Femur (tissue), 1 donor: ENCODE data around the gene ZFP3.
"Not testable (repeated sequence)": the region's sequence is repeated elsewhere in the genome, so short reads cannot be mapped to it uniquely, and the experiment has no call there.

Experiments
- DNase-seq: peaks from one replicate; pipeline ENCODE4 v3.0.0-alpha.2; 2017

ZFP3 gene

DNA sequence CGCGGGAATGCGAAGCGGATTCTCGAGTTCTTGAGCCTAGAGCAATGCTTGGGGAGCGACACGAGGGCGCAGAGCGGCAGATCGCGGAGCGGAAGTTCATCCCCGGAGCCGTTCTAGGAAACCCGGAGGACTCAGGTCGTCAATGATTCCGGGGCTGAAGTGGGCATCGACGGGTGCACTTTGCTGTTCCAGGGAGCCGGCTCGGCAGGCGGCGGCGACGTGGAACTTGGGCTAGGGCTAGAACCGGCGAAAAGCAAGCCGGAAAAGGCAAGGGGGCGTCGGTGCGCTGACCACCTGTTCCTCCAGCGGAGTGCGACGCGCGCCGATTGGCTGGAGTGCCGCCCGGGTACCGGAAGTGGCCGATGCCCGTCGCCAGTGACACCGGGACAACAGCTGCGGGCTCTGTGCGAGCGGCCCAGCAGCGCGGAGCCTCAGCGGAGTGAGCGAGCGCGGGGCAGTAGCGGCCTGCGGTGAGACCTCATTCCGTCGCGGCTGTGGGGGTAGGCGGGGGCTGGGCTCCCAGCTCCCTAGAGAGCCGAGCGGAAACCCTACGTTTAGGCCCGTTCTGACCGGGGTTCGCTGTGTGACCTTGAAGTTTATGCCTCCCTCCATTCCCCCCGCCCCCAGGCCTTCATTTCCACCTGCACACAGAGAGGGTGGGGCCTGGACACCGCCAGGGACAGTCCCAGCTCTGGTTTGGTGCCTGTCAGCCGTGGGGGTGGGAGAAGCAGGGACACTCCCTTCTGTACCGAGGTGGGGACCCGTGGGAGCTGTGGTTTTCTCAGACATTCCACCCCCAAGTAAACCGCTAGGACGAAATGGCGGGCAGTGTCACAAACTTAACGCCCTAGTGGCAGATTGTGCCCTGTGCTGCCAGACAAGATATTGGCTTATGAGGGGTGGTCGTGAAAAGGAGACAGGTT, at the start of gene ZFP3:
Gene ZFP3, plus strand, starts transcription at position 362 of the 923 bp plus-strand sequence. CDS start 13,038 bp downstream, outside the sequence.
- DNase-seq, result peak; percentile 92

DNA sequence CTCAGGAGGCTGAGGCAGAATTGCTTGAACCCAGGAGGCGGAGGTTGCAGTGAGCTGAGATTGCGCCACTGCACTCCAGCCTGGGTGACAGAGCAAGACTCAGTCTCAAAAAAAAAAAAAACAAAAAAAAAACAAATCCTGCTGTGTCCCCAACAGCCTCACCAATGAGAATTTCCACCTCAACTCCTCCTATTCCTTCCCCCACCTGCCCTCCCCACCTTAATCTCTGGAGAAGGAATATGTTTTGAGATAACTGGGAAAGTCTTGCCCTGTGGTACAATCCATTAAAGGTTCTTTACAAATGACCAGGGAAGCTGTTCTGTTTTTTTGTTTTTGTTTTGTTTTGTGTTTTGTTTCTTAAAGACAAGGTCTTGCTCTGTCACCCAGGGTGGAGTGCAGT, 48.1 kb upstream of the ZFP3 start:
- DNase-seq, result not testable (repeated sequence)

DNA sequence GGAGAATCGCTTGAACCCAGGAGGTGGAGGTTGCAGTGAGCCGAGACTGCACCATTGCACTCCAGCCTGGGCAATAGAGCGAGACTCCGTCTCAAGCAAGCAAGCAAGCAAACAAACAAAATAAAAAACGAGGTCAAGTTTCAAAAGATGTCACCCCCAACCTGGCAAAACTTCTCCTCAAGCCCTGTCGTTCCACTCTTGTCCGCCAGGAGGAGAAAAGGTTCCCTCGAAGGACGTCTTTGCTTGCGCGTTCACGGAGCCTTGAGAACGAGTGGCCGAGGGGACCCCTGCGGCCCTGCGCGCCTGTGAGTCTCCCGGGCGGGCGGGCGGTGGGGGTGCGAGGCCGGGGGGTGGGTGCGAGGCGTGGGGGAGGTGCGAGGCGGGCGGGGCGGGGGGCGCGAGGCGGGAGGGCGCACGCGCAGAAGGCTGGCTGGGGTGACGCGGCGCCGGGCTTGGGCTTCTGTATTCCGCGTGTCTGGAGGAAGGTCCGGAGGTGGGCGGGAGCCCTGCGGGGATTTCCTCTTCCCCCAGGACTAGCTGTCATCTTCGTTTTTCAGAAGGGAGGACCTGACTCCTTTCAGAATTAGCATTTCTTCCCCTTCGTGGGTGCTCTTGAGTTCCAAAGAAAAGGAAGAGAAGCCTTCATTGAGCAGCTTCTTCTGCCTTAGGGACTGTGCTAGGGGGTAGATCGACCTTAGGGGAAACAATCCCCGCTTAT, 46.7 kb upstream of the ZFP3 start:
- peak; percentile 88 for DNase-seq

DNA sequence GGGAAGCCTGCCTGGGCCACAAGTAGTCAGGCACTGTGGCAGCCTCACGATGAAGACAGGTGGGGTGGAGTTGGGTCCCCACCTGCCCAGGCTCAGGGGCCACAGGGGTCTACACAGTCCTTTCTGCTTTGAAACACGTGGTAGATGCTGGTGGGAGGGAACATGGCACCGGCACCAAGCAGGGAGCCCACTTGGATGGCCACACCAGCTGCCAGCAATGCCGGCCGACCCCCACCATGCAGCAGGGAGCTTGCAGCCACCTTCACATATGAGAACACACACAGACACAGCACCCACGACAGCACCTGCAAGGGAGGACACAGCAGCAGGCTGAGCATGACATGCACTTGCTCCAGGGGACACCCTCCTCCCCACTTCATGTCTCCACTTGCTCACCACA, 45.4 kb upstream of the ZFP3 start:
- no peak for DNase-seq

DNA sequence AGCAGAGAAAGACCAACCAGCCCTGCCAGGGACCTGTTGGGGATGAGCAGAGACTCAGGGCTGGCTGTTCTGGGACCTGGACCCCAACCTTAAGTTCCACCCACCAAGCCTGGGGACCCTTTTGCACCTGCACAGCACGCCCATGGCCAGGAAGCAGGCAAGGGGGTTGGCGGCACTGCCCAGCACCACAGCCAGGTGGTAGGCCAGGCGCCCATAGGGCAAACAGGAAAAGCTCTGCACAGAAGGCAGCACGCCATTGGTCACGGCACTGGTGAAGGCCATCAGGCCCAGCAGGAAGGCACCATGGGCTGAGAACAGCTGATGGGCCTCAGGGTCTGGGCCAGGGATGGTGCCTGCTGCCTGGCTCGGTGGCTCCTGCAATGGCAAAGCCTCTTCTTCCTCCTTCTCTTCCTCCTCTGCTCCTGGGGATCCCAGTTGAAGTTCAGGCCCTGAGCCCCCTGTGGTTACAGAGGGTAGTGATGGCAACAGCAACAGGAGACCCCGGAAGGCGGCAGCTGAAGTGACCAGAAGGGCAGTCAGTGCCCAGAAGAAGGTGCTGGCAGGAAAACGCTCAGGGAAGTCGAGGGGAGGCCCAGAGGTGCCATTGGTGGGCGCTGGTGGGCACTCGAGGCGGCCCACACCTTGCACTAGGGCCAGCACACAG, 44.8 kb upstream of the ZFP3 start:
- no peak for DNase-seq

DNA sequence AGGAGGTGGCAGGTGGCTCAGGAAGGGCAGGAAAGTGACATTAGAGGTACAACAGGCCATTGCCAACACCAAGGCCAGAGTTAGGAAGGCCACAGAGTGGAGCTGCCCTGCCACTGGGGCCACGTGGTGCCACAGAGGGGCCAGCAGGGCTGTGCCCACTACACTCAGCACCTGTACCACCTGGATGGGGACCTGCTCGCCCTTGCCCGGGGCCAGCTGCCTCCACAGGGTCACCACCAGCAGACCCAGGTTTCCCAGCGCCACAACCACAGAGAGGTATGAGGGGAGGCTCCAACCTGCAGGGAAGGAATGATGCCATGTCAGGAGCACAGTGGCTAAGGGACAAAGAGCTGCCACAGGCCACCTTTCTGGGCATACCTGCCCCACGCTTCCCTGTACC, 44.2 kb upstream of the ZFP3 start:
- DNase-seq, result no peak

DNA sequence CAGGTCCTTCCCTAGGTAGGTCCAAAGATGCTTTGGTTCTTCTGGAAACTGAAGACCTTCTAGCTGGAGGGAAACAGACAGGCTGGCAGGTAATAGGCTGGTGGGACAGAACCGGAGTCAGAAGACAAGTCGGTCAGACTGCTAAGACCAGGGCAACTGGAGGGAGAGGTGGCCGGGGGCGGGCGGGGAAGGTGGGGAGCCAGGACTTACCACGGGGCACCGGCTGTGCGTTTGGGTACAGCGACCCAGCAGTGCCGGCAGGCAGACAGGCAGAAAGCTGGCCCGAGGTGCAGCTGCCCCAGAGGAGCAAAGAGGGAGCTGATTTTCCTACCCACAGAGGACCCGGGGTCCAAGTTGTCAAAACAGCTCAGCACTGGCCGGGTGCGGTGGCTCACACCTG, 43.6 kb upstream of the ZFP3 start:
- no peak for DNase-seq

DNA sequence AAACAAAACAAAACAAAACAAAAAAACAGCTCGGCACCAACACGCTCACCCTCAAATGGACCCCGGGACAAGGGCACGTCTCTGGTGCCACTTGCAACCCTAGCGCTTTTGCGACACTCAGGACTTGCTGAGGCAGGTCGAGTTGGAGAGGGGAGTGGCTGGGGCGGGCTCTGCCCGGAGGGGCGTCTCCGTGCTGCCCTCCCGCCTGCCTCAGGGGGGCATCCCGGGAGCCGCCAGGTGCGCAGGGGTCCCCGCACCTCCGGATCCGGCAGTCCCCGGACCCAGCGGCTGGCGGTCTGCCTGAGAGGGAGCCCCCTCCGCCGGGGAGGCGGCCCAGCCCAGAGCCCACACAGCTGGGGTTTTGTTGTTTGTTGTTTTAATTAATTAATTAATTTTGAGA, 43.0 kb upstream of the ZFP3 start, which contains the start of gene SLC52A1:
Gene SLC52A1, minus strand, starts transcription at position 112 of the 400 bp plus-strand sequence. CDS start 820 bp downstream, outside the sequence.
- DNase-seq, result no peak

DNA sequence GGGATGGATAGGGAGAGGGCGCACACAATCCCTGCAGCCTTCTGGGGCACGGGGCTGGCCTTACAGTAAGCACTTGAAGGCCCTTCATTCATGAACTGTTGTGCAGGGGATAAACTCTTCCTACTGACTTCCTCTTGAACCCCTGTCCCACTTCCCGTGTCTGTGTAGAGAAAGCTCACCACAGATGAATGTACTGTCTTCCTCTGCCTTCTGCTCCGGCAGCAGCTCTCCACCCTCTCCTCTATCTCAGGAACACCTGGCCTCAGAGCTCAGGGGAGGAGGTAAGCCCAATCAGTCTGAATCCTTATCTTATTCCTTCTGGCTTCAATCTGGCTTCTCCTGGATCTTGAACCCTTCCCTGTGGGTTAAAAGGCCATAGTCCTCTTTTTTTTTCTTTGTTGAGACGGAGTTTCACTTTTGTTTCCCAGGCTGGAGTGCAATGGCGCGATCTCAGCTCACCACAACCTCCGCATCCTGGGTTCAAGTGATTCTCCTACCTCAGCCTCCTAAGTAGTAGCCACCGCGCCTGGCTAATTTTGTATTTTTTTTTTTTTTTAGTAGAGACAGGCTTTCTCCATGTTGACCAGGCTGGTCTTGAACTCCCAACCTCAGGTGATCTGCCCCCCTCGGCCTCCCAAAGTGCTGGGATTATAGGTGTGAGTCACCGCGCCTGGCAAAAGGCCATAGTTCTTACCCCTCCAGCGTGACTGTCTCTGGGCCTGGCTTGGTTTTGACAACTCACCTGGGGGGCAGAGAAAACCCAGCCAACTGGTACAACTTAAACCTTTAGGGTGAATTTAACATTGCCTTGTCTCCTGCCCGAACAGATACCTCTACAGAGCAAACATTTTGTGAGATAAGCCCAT, 35.9 kb upstream of the ZFP3 start:
- DNase-seq, result no peak

DNA sequence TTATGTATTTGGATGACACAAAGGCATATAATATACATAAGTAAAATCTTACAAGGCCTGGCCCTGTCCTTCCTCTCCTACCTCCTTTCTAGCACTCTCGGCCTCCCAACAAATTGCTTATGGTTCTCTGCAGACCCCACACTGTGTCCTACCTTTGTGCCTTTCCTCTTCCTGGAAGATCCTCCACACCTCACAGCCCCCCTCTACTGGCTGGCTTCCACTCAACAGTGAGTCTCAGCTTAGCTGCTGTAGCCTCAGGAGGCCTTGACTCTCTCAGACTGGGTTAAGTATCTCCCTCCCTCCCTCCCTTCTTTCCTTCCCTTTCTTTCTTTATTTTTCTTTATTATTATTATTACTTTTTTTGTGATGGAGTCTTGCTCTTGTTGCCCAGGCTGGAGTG, 34.7 kb upstream of the ZFP3 start:
- DNase-seq, result no peak

DNA sequence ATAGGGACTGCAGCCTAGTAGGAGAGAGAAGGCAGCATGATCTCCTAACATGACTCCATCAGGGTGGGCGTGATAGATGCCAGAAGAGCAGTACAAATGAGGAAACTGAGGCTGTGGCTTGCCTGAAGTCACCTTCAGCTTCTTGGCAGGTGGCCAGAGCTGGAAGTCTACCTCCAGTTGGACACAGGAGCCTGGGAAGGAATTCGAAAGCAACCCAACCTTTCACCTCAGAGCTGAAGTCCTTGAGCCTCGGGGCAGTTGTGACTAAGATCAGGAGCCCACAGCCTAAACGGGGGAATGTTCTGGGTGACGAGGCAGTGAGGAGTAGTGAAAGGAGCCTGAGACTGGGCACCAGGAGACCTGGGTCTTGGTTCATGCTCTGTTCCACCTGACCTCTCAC, 33.6 kb upstream of the ZFP3 start:
- no peak for DNase-seq

DNA sequence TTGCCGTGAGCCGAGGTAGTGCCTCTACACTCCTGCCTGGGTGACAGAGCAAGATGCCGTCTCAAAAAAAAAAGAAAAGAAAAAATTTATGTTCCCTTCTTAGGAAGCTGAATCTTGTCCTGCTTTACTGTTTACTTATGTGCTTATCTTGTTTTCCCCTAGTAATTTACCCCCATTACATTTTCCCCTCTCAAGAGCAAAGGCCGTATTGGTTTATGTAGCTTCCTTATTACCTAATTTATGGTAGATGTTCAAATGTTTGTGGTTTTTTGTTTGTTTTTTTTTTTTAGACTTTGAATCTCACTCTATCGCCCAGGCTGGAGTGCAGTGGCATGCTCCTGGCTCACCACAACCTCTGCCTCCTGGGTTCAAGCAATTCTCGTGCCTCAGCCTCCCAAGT, 32.8 kb upstream of the ZFP3 start:
- no peak for DNase-seq

DNA sequence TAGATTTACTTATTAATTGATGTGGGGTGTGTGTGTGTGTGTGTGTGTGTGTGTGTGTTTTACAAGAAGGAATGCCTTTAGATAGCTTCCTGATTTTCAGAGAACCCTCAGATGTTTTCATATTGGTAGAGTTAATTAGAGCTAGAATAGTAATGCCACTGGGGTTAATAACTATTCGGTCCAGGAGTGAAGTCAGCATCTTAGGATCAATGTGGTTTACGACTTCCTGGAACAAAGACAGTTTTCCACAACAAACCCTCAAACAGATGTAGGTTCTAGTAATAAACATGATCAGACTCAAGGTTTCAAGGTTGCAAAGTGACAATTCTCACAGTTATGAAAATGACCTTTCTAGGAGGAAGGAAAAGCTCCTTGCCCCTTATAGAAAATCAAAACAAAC, 30.8 kb upstream of the ZFP3 start:
- DNase-seq, result no peak

DNA sequence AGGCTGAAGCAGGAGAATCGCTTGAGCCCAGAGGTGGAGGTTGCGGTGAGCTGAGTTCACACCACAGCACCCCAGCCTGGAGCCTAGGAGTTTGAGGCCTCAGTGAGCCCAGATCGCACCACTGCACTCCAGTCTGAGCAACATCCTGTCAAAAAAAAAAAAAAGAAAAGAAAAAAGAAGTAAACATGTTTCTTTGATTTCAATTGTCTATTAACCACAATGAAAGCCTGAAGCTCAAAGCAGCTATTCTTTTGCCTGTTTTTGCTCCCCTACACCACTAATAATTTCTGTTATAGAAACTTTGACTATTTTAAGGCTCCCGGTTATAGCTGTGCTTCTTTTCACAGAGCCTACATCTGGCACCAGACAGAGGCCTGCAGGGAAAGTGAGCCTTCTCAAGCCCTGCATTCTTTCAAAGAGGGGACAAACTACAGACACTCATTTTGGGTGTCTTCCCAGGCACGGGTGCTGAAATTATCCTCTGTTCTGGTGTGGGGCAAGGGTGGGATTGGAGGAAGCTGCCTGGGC, 28.9 kb upstream of the ZFP3 start:
- no peak for DNase-seq

DNA sequence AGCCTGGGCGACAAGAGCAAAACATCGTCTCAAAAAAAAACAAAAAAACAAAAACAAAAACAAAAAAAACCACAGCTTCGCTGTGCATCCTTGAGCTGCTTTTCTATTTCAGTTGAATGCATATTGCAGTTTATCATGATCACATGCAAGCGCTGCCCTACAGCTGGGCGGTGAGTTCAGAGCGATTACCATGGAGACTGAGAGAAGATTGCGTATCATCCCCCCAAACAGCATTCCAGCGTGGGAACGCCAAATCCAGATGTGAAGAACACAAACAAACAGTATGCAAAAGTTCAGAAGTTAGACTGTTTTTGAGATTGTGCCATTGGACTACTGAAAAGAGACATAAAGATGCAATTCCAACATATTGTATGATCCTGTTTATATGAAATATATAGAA, 28.0 kb upstream of the ZFP3 start:
- DNase-seq, result peak; percentile 71

DNA sequence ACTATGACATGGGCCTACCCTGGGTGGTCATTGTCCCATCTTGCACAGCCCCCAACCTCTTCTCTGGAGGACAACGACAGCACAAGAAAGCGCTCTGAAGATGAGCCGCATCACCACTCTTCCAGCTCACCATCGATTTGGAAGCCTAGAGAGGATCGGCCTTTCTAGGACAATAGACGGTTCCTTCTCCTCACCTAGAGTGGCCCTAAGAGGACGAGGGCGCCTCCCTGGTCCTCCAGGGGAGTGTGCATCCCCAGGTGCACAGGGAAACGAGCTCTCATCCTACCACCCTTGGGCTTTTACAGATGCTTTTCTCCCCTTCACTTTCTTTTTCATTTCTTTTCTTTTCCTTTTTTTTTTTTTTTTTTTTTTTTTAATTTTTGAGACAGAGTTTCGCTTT, 22.7 kb upstream of the ZFP3 start:
- DNase-seq, result no peak

DNA sequence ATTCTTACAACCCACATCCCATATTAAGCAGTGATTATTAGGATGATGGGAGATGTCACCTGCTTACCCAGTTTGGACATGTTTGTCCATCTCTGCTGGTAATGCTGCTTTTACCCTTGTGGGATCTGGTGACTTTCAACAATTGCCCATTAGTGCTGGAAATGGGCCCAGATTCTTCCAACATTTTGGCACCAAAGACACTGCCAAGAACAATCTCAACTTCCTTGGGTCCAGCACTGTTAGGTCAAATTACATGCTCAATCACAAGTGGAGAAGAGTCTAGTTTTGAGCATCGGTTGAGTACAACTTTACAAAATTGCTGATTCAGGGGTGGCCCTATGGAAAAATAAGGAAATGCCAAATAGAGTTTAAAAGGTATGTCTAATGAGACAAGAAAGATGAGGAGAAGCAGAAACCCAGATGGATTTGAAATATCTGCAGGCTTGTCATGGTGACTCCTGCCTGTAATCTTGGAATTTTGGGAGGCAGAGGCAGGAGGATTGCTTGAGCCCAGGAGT, 13.0 kb upstream of the ZFP3 start:
- DNase-seq, result no peak

DNA sequence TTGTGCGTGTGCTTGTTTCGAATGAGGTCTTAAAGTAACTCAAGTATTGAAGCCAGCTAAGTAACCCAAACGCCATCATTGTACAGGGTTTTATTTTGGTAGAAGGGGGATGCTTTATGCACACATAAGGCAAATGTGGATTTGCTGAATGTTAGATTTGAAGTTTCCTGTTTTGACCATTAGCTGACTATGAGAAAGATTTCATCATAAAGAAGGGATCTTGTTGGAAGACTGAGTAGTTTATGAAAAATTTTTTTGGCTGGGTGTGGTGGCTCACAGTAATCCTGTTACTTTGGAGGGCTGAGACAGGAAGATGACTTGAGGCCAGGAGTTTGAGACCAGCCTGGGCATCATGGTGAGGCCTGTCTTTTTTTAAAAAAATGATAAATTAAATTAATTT, 10.0 kb upstream of the ZFP3 start:
- DNase-seq, result no peak

DNA sequence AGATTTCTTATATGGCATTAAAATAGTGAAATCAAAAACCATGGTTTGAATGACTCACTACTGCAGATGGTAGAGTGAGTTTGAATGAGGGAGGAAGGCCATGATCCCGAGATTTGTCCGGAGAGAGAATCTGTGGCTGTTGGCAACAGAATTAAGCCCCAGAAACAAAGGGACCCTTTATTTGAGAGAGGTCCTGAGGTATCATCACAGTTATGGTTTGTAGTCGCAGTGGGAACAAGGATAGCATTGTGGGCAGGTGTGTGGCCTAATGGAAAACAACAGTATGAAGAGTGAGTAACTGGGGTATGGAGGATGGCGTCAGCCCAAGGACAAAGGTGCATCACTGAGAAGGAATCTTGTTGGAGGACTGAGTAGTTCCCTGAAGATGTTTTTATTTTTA, 8.5 kb upstream of the ZFP3 start:
- no peak for DNase-seq

DNA sequence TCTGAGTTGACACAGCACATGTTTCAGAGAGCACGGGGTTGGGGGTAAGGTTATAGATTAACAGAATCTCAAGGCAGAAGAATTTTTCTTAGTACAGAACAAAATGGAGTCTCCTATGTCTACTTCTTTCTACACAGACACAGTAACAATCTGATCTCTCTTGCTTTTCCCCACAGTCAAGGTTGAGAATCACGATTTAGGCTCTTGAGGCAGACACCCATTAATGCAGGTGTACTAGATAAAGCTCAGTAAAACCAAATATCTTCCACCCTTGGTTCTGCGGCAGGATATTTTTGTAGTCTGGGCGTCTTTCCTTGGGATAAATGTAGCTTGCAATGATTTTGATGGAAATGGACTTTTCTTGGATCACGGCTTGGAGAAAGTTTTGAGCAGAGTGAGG, 2.8 kb upstream of the ZFP3 start:
- not testable (repeated sequence) for DNase-seq

DNA sequence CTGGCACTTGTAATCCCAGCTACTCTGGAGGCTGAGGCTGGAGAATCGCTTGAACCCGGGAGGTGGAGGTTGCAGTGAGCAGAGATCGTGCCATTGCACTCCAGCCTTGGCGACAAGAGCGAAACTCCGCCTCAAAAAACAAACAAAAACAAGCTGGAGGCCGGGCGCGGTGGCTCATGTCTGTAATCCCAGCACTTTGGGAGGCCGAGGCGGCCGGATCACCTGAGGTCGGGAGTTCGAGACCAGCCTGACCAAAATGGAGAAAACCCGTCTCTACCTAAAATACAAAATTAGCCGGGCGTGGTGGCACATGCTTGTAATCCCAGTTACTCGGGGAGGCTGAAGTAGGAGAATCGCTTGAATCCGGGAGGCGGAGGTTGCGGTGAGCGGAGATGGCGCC, 992 bp upstream of the ZFP3 start:
- not testable (repeated sequence) for DNase-seq

DNA sequence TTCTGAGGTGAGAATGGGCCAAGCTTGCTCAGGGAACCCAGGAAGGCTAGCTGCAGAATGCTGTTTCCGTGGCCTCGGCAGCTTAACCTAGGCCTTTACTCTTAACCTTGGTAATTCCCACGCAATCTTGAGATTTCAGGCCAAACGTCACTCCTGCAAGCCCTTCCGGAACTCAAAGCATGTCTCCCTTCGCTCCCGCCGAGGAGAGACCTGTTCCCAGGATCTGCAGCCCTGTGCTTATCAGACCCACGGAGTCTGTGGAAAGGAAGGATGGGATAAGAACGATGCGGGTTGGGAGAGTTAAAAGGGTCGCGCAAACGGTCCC, 524 bp upstream of the ZFP3 start:
- no peak for DNase-seq
